Measurements from ENCODE around the gene ELMO1.

The ELMO1 gene

GRCh38 chr7:37079420-37079819 lies 369.2 kb downstream of the ELMO1 start:
- CTCF ChIA-PET, result no interaction called here
- no peak for TF ChIP-seq CTCF (IDR thresholded peaks at IDR 0.05; ENCODE audit: control extremely low read depth, extremely low read depth, low read depth, missing control alignments)
- DNase-seq (ENCODE audit: extremely low spot score), result no peak
- POLR2A ChIA-PET, result no interaction called here

GRCh38 chr7:37076668-37077067 lies 372.0 kb downstream of the ELMO1 start:
- ChIA-PET CTCF (no interaction called here), POLR2A (no interaction called here)
- no peak for TF ChIP-seq CTCF (IDR thresholded peaks at IDR 0.05; ENCODE audit: control extremely low read depth, extremely low read depth, low read depth, missing control alignments)
- no peak for DNase-seq (ENCODE audit: extremely low spot score)

GRCh38 chr7:37074370-37074769 lies 374.3 kb downstream of the ELMO1 start:
- ChIA-PET CTCF (no interaction called here), POLR2A (no interaction called here)
- DNase-seq (ENCODE audit: extremely low spot score), result no peak
- TF ChIP-seq CTCF (IDR thresholded peaks at IDR 0.05; ENCODE audit: control extremely low read depth, extremely low read depth, low read depth, missing control alignments), result no peak

DNA sequence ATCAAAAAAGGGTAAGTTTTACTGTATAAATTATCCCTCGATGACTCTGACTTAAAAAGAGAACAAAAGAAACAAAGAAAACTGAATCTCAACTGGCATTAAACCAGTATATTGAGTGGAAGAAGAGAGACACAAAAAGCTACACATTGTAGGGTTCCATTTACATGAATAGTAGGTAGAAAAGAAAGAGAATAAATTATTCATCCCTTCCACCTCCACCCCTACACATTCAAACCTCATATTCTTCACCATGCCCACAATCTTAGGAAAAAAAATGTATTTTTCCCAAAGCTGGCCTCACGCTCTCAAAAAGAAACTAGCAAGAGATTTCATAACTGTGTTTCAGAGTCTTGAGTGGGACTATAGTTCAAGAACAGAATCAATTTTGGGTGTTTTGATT lies 377.5 kb downstream of the ELMO1 start:
- DNase-seq (ENCODE audit: extremely low spot score), result no peak
- no peak for TF ChIP-seq CTCF (IDR thresholded peaks at IDR 0.05; ENCODE audit: control extremely low read depth, extremely low read depth, low read depth, missing control alignments)
- ChIA-PET CTCF (interaction anchor here (0.9 to 1.4 kb wide), 6 partner anchors 12 to 130 kb away, joined by 3 to 6 read pairs (median 3); no protein-coding TSS in a partner anchor), POLR2A (no interaction called here)

DNA sequence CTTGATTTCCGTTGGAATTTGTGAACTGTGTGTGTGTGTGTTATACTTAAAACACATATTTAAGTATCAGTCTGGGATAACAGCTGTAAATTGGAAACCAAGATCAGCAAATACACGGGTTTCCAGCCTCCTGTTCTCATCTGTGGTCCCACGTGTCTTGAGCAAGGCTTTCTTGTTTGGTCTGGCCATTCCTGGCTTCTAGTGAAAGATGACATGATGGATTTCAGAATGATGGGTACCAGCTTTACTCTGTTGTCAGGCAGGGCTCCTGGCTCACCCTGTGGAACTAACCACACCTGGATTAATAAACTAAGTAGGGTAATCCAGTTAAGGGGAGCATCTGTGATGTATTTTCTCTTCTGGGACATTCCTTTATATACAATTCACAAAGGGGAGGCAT lies 378.2 kb downstream of the ELMO1 start:
- POLR2A ChIA-PET, result no interaction called here
- DNase-seq (ENCODE audit: extremely low spot score), result no peak
- TF ChIP-seq CTCF (IDR thresholded peaks at IDR 0.05; ENCODE audit: control extremely low read depth, extremely low read depth, low read depth, missing control alignments), result no peak
- CTCF ChIA-PET, result interaction anchor here (1.0 kb wide), 1 partner anchor 84 kb away, joined by 3 read pairs; no protein-coding TSS in a partner anchor

- DNase-seq (ENCODE audit: extremely low spot score), result no peak
- ChIA-PET CTCF (interaction anchor here (1.0 to 1.3 kb wide), 3 partner anchors 29 to 112 kb away, joined by 3 to 6 read pairs (median 5); no protein-coding TSS in a partner anchor), POLR2A (no interaction called here)
- no peak for TF ChIP-seq CTCF (IDR thresholded peaks at IDR 0.05; ENCODE audit: control extremely low read depth, extremely low read depth, low read depth, missing control alignments)
Observed at GRCh38 chr7:37070031-37070430, 378.6 kb downstream of the ELMO1 start.

- ChIA-PET CTCF (interaction anchor here (1.0 to 1.3 kb wide), 3 partner anchors 29 to 112 kb away, joined by 3 to 6 read pairs (median 5); no protein-coding TSS in a partner anchor), POLR2A (no interaction called here)
- TF ChIP-seq CTCF (IDR thresholded peaks at IDR 0.05; ENCODE audit: control extremely low read depth, extremely low read depth, low read depth, missing control alignments), result no peak
- DNase-seq (ENCODE audit: extremely low spot score), result no peak
Observed at GRCh38 chr7:37069336-37069735, 379.3 kb downstream of the ELMO1 start.
